HepG2 (cell line): ENCODE data around the gene CERS4. TPM values are rescaled to one million over a fixed set of nuclear protein-coding genes. Genes with fewer than 3 reads are reported as not detected.

Experiments used
- AKAP8 ChIP-seq: sonication (generic); formaldehyde crosslinking; IDR thresholded peaks from 2 replicates; pipeline ENCODE4 v1.5.1; 2020; ENCODE audit warnings: mild to moderate bottlenecking, missing genetic modification reagents
- CEBPG ChIP-seq: IDR thresholded peaks from 2 replicates; pipeline ENCODE4 v1.6.1; 2016
- CERS6 ChIP-seq: sonication (generic); formaldehyde crosslinking; IDR thresholded peaks from 2 replicates; pipeline ENCODE4 v1.5.0; 2020; ENCODE audit warnings: missing genetic modification reagents
- EED ChIP-seq: sonication (generic); formaldehyde crosslinking; IDR thresholded peaks from 2 replicates; pipeline ENCODE4 v1.5.0; 2020; ENCODE audit warnings: mild to moderate bottlenecking, missing genetic modification reagents
- HES4 ChIP-seq: sonication (generic); formaldehyde crosslinking; IDR thresholded peaks from 2 replicates; pipeline ENCODE4 v1.9.0; 2021; ENCODE audit warnings: mild to moderate bottlenecking, missing genetic modification reagents, borderline replicate concordance
- KLF6 ChIP-seq: IDR thresholded peaks from 2 replicates; pipeline ENCODE4 v1.8.0; 2016; ENCODE audit warnings: missing biosample characterization, missing genetic modification reagents
- MAFG ChIP-seq: sonication (generic); formaldehyde crosslinking; IDR thresholded peaks from 2 replicates; pipeline ENCODE4 v1.5.1; 2020; ENCODE audit warnings: mild to moderate bottlenecking, missing genetic modification reagents
- MATR3 ChIP-seq: sonication (generic); formaldehyde crosslinking; IDR thresholded peaks from 2 replicates; pipeline ENCODE4 v1.4.0; 2020; ENCODE audit warnings: missing genetic modification reagents
- MYC ChIP-seq: sonication (generic); formaldehyde crosslinking; IDR thresholded peaks from 2 replicates; pipeline ENCODE4 v1.9.0; 2021; ENCODE audit warnings: missing genetic modification reagents, borderline replicate concordance
- NR1H2 ChIP-seq: sonication (generic); formaldehyde crosslinking; IDR thresholded peaks from 2 replicates; pipeline ENCODE4 v1.8.1; 2022; ENCODE audit warnings: low read depth, missing genetic modification reagents, borderline replicate concordance
- NRL ChIP-seq: sonication (generic); formaldehyde crosslinking; IDR thresholded peaks from 2 replicates; pipeline ENCODE4 v1.5.0; 2020; ENCODE audit warnings: missing genetic modification reagents, mild to moderate bottlenecking, moderate library complexity, borderline replicate concordance
- SALL1 ChIP-seq: sonication (generic); formaldehyde crosslinking; IDR thresholded peaks from 2 replicates; pipeline ENCODE4 v1.8.0; 2022; ENCODE audit warnings: mild to moderate bottlenecking, missing genetic modification reagents
- SATB2 ChIP-seq: sonication (generic); formaldehyde crosslinking; IDR thresholded peaks from 2 replicates; pipeline ENCODE4 v1.5.0; 2020; ENCODE audit warnings: missing genetic modification reagents
- STAG1 ChIP-seq: sonication (generic); formaldehyde crosslinking; IDR thresholded peaks from 2 replicates; pipeline ENCODE4 v1.4.0; 2020; ENCODE audit warnings: missing genetic modification reagents
- SUZ12 ChIP-seq: fragments of 150-350 bp; IDR thresholded peaks from 2 replicates; pipeline ENCODE4 v1.6.1; 2014; ENCODE audit warnings: low read depth, low read length
- YEATS2 ChIP-seq: sonication (generic); formaldehyde crosslinking; IDR thresholded peaks from 2 replicates; pipeline ENCODE4 v1.4.0; 2020; ENCODE audit warnings: missing genetic modification reagents, borderline replicate concordance
- ZC3H13 ChIP-seq: sonication (generic); formaldehyde crosslinking; IDR thresholded peaks from 2 replicates; pipeline ENCODE4 v1.8.1; 2023; ENCODE audit warnings: mild to moderate bottlenecking, missing genetic modification reagents, moderate library complexity
- ZNF276 ChIP-seq: sonication (generic); formaldehyde crosslinking; IDR thresholded peaks from 2 replicates; pipeline ENCODE4 v1.4.0; 2020; ENCODE audit warnings: mild to moderate bottlenecking, low read depth, missing genetic modification reagents
- ZSCAN20 ChIP-seq: sonication (generic); formaldehyde crosslinking; IDR thresholded peaks from 2 replicates; pipeline ENCODE4 v1.4.0; 2020; ENCODE audit warnings: missing genetic modification reagents, mild to moderate bottlenecking, borderline replicate concordance
- ZSCAN31 ChIP-seq: sonication (generic); formaldehyde crosslinking; IDR thresholded peaks from 2 replicates; pipeline ENCODE4 v1.5.0; 2020; ENCODE audit warnings: low read depth, mild to moderate bottlenecking, missing genetic modification reagents
- polyA plus RNA-seq, 8 experiments: library from polyadenylated mRNA; depleted of rRNA in 3 of 8; stranded (reverse) in 7 of 8; unstranded in 1 of 8; fragments of >200 nt; fragmentation: Illumina TruSeq in 4 of 8; extraction: Trizol in 4 of 8; gene quantifications; 2 replicates each; pipeline versions ENCODE4 v1.2.1 to v1.2.3, GENCODE V29; 2011 to 2016; ENCODE audit warnings: low read depth in 4 of 8, missing spikeins in 1 of 8, mixed read lengths in 1 of 8; ENCODE audit not compliant: insufficient read depth in 1 of 8
- total RNA-seq, 5 experiments: library from RNA; depleted of rRNA; stranded (reverse); fragments of >200 nt; fragmentation: Illumina TruSeq; extraction: Trizol; gene quantifications; 2 replicates each; pipeline ENCODE4 v1.2.3, GENCODE V29; 2016; ENCODE audit warnings: low read depth in 1 of 5
- TF ChIP-seq, protein P1 (sequence below): sonication (generic); formaldehyde crosslinking; conservative IDR thresholded peaks from 2 replicates; pipeline ENCODE4 v1.5.0; 2020; ENCODE audit warnings: missing genetic modification reagents
- TF ChIP-seq, protein P2 (sequence below): IDR thresholded peaks from 2 replicates; pipeline ENCODE4 v1.6.1; 2016; ENCODE audit warnings: missing compliant biosample characterization, missing genetic modification reagents, borderline replicate concordance
- TF ChIP-seq, protein P3 (sequence below): sonication (generic); formaldehyde crosslinking; IDR thresholded peaks from 2 replicates; pipeline ENCODE4 v1.4.0; 2020; ENCODE audit warnings: missing genetic modification reagents, borderline replicate concordance

CERS4 gene
- total and polyA plus RNA-seq, 2 of the 13 experiments (the other 11 are each of a cell fraction or from before 2014, with no cell fraction given) = 74.7 to 83.5 TPM

GRCh38 chr19:8209462-8210378 lies 550 bp downstream of the CERS4 start (continued):
- TF ChIP-seq, protein P1, sequence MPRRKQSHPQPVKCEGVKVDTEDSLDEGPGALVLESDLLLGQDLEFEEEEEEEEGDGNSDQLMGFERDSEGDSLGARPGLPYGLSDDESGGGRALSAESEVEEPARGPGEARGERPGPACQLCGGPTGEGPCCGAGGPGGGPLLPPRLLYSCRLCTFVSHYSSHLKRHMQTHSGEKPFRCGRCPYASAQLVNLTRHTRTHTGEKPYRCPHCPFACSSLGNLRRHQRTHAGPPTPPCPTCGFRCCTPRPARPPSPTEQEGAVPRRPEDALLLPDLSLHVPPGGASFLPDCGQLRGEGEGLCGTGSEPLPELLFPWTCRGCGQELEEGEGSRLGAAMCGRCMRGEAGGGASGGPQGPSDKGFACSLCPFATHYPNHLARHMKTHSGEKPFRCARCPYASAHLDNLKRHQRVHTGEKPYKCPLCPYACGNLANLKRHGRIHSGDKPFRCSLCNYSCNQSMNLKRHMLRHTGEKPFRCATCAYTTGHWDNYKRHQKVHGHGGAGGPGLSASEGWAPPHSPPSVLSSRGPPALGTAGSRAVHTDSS (CRISPR knock-in tag) = 0 out of 2 replicates have a peak, but pooled peaks have one; percentile 15
- TF ChIP-seq SATB2 (no peak), EED (CRISPR knock-in tag) (0 out of 2 replicates have a peak, but pooled peaks have one; percentile 56), KLF6 (no peak), ZNF276 (CRISPR knock-in tag) (no peak), AKAP8 (CRISPR knock-in tag) (no peak), SUZ12 (no peak), CEBPG (CRISPR knock-in tag) (no peak), ZC3H13 (CRISPR knock-in tag) (no peak), ZSCAN20 (CRISPR knock-in tag) (no peak), MAFG (CRISPR knock-in tag) (no peak), NR1H2 (CRISPR knock-in tag) (no peak), NRL (CRISPR knock-in tag) (no peak), CERS6 (CRISPR knock-in tag) (0 out of 2 replicates have a peak, but pooled peaks have one; percentile 5), YEATS2 (CRISPR knock-in tag) (no peak), MYC (CRISPR knock-in tag) (peak; percentile 65; the same call in 1 of the 2 replicates), HES4 (no peak; the same call in 1 of the 2 replicates), MATR3 (CRISPR knock-in tag) (no peak), STAG1 (CRISPR knock-in tag) (no peak; the same call in 1 of the 2 replicates), SALL1 (CRISPR knock-in tag) (no peak), ZSCAN31 (0 out of 2 replicates have a peak, but pooled peaks have one; percentile 20)
- TF ChIP-seq, protein P2, sequence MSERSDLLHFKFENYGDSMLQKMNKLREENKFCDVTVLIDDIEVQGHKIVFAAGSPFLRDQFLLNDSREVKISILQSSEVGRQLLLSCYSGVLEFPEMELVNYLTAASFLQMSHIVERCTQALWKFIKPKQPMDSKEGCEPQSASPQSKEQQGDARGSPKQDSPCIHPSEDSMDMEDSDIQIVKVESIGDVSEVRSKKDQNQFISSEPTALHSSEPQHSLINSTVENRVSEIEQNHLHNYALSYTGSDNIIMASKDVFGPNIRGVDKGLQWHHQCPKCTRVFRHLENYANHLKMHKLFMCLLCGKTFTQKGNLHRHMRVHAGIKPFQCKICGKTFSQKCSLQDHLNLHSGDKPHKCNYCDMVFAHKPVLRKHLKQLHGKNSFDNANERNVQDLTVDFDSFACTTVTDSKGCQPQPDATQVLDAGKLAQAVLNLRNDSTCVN = no peak
- TF ChIP-seq, protein P3, sequence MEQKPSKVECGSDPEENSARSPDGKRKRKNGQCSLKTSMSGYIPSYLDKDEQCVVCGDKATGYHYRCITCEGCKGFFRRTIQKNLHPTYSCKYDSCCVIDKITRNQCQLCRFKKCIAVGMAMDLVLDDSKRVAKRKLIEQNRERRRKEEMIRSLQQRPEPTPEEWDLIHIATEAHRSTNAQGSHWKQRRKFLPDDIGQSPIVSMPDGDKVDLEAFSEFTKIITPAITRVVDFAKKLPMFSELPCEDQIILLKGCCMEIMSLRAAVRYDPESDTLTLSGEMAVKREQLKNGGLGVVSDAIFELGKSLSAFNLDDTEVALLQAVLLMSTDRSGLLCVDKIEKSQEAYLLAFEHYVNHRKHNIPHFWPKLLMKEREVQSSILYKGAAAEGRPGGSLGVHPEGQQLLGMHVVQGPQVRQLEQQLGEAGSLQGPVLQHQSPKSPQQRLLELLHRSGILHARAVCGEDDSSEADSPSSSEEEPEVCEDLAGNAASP (CRISPR knock-in tag) = no peak
